GM23338 (cell line): Measurements from ENCODE around the gene CDH23. TPM values are rescaled to one million over a fixed set of nuclear protein-coding genes. Genes with fewer than 3 reads are reported as not detected.

Experiments used
- ATAC-seq: fragments of 200-7000 bp; cut with Tn5 transposase; 3 replicates; pipeline ENCODE4 v1.9.1; 2020
- DNase-seq: peaks from one replicate; pipeline ENCODE4 v3.0.0-alpha.2; 2015; ENCODE audit warnings: low spot score
- H2AFZ ChIP-seq: fragments of 200-600 bp; sonication (generic); 2 replicates; pipeline ENCODE4 v1.8.0; 2016; ENCODE audit warnings: antibody characterized with exemption, mild to moderate bottlenecking, moderate library complexity
- H3F3A ChIP-seq: fragments of 200-600 bp; sonication (generic); replicated peaks from 2 replicates; pipeline ENCODE4 v1.8.0; 2017; ENCODE audit warnings: antibody characterized with exemption, mixed run types, low read depth
- H3K27ac ChIP-seq: fragments of 200-600 bp; sonication (generic); 2 replicates; pipeline ENCODE4 v1.6.1; 2016; ENCODE audit warnings: low read depth
- H3K27me3 ChIP-seq: fragments of 200-600 bp; sonication (generic); 2 replicates; pipeline ENCODE4 v1.8.0; 2016; ENCODE audit warnings: mild to moderate bottlenecking, mixed run types, moderate library complexity; ENCODE audit not compliant: insufficient read depth
- H3K36me3 ChIP-seq: fragments of 200-600 bp; sonication (generic); 2 replicates; pipeline ENCODE4 v1.8.0; 2016; ENCODE audit warnings: mild to moderate bottlenecking; ENCODE audit not compliant: insufficient read depth
- H3K4me1 ChIP-seq: fragments of 200-600 bp; sonication (generic); 2 replicates; pipeline ENCODE4 v1.8.0; 2016; ENCODE audit warnings: mild to moderate bottlenecking, moderate library complexity; ENCODE audit not compliant: insufficient read depth
- H3K4me2 ChIP-seq: fragments of 200-600 bp; sonication (generic); 2 replicates; pipeline ENCODE4 v1.7.1; 2017; ENCODE audit warnings: mixed run types
- H3K4me3 ChIP-seq: fragments of 200-600 bp; sonication (generic); 2 replicates; pipeline ENCODE4 v1.6.1; 2016; ENCODE audit warnings: mixed run types
- H3K79me2 ChIP-seq: fragments of 200-600 bp; sonication (generic); replicated peaks from 2 replicates; pipeline ENCODE4 v1.8.0; 2017; ENCODE audit warnings: mild to moderate bottlenecking; ENCODE audit not compliant: insufficient read depth
- H3K9me2 ChIP-seq: fragments of 200-600 bp; sonication (generic); 2 replicates; pipeline ENCODE4 v1.8.0; 2017; ENCODE audit not compliant: insufficient read depth
- H4K20me1 ChIP-seq: fragments of 200-600 bp; sonication (generic); replicated peaks from 2 replicates; pipeline ENCODE4 v1.8.0; 2017; ENCODE audit warnings: mild to moderate bottlenecking; ENCODE audit not compliant: insufficient read depth
- H3K27ac Mint-ChIP-seq: 2 replicates; pipeline ENCODE4 v1.8.0; 2020; ENCODE audit warnings: inconsistent platforms, mild to moderate bottlenecking, moderate library complexity, mixed read lengths
- H3K27me3 Mint-ChIP-seq: 3 replicates; pipeline ENCODE4 v1.8.0; 2022; ENCODE audit warnings: low read depth, mild to moderate bottlenecking, moderate library complexity, mixed read lengths, inconsistent platforms; ENCODE audit not compliant: insufficient read depth, poor library complexity
- H3K36me3 Mint-ChIP-seq: 3 replicates; pipeline ENCODE4 v1.8.0; 2021; ENCODE audit warnings: low read depth, mild to moderate bottlenecking, inconsistent platforms, moderate library complexity, mixed read lengths
- H3K4me1 Mint-ChIP-seq: 3 replicates; pipeline ENCODE4 v1.8.0; 2020; ENCODE audit warnings: mild to moderate bottlenecking, inconsistent platforms, mixed read lengths
- H3K4me3 Mint-ChIP-seq: 3 replicates; pipeline ENCODE4 v1.8.0; 2021; ENCODE audit warnings: moderate library complexity, mild to moderate bottlenecking, inconsistent platforms, mixed read lengths
- H3K9me3 Mint-ChIP-seq: 3 replicates; pipeline ENCODE4 v1.8.0; 2020; ENCODE audit warnings: moderate library complexity, mild to moderate bottlenecking, inconsistent platforms, mixed read lengths
- CREB1 ChIP-seq: fragments of 250-450 bp; sonication (Bioruptor Pico); IDR thresholded peaks from 2 replicates; pipeline ENCODE4 v1.5.0; 2020; ENCODE audit warnings: low read depth, mild to moderate bottlenecking, moderate library complexity
- EZH2 ChIP-seq: fragments of 200-600 bp; sonication (generic); IDR thresholded peaks from one replicate; pipeline ENCODE4 v1.8.0; 2017; ENCODE audit warnings: antibody characterized with exemption, mild to moderate bottlenecking, low read depth; ENCODE audit not compliant: unreplicated experiment
- EZH2phosphoT487 ChIP-seq: fragments of 200-600 bp; sonication (generic); IDR thresholded peaks from one replicate; pipeline ENCODE4 v1.8.1; 2018; ENCODE audit warnings: antibody characterized with exemption; ENCODE audit not compliant: unreplicated experiment
- JUNB ChIP-seq: IDR thresholded peaks from one replicate; pipeline ENCODE4 v1.6.1; 2016; ENCODE audit warnings: antibody characterized with exemption; ENCODE audit not compliant: unreplicated experiment
- NANOG ChIP-seq: IDR thresholded peaks from 2 replicates; pipeline ENCODE4 v1.6.1; 2016; ENCODE audit warnings: antibody characterized with exemption, borderline replicate concordance
- POLR2AphosphoS5 ChIP-seq: IDR thresholded peaks from 2 replicates; pipeline ENCODE4 v1.6.1; 2016; ENCODE audit warnings: antibody characterized with exemption, low read depth
- STAT1 ChIP-seq: IDR thresholded peaks from one replicate; pipeline ENCODE4 v1.6.1; 2016; ENCODE audit warnings: antibody characterized with exemption; ENCODE audit not compliant: unreplicated experiment
- ZNF114 ChIP-seq: fragments of 250-450 bp; sonication (Bioruptor Pico); IDR thresholded peaks from 2 replicates; pipeline ENCODE4 v1.5.0; 2020; ENCODE audit warnings: mild to moderate bottlenecking, moderate library complexity
- ZNF331 ChIP-seq: fragments of 250-450 bp; sonication (Bioruptor Pico); IDR thresholded peaks from 2 replicates; pipeline ENCODE4 v1.5.0; 2020; ENCODE audit warnings: low read depth, mild to moderate bottlenecking, moderate library complexity
- polyA plus RNA-seq: library from polyadenylated mRNA; unstranded; fragments of >200 nt; fragmentation: Nextera tagmentation; extraction: Ambion mirVana; gene quantifications from 2 replicates; pipeline ENCODE4 v1.2.1, GENCODE V29; 2016
- total RNA-seq: library from RNA; depleted of rRNA; stranded (reverse); fragments of >200 nt; shearing (Covaris generic); gene quantifications from 2 replicates; pipeline ENCODE4 v1.2.3, GENCODE V29; 2014
- TF ChIP-seq, protein P1 (sequence below): IDR thresholded peaks from one replicate; pipeline ENCODE4 v1.6.1; 2018; ENCODE audit warnings: antibody characterized with exemption; ENCODE audit not compliant: unreplicated experiment
- TF ChIP-seq, protein P2 (sequence below), 2 experiments: fragments of 200-600 bp in 1 of 2; sonication (generic) in 1 of 2; conservative IDR thresholded peaks; 2 replicates each; pipeline versions ENCODE4 v1.5.1 to v1.6.1; 2016 to 2017; ENCODE audit warnings: antibody characterized with exemption in 2 of 2, low read depth in 2 of 2, mild to moderate bottlenecking in 2 of 2, moderate library complexity in 1 of 2
- TF ChIP-seq, protein P3 (sequence below): IDR thresholded peaks from 2 replicates; pipeline ENCODE4 v1.6.1; 2016; ENCODE audit warnings: antibody characterized with exemption

CDH23 gene
- total and polyA plus RNA-seq, 2 experiments from 2014 or later: 0.95 to 4.3 TPM

DNA sequence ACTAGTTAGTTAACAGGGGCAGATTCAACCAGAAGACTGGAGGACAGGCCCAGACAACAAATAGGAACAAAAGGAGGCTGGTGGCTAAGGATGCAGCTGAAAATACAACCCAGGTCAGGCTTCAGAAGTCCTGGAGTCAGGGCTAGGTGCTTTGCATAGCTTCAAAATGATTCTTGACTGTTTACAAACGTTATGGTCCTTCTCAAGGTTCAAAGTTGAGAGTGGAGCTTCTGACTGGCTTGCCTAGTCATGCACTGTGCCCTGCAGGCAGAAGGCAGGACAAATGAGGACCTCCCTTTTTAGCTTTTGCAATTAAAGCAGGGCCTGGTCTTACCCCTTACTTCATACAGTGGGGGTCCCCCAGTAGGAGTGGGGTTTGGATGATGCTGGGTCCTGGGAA is 4.4 kb upstream of the CDH23 start (continued):
- TF ChIP-seq ZNF114 (no peak), POLR2AphosphoS5 (no peak), EZH2 (no peak), ZNF331 (CRISPR knock-in tag) (no peak), CREB1 (no peak)
- TF ChIP-seq, protein P1, sequence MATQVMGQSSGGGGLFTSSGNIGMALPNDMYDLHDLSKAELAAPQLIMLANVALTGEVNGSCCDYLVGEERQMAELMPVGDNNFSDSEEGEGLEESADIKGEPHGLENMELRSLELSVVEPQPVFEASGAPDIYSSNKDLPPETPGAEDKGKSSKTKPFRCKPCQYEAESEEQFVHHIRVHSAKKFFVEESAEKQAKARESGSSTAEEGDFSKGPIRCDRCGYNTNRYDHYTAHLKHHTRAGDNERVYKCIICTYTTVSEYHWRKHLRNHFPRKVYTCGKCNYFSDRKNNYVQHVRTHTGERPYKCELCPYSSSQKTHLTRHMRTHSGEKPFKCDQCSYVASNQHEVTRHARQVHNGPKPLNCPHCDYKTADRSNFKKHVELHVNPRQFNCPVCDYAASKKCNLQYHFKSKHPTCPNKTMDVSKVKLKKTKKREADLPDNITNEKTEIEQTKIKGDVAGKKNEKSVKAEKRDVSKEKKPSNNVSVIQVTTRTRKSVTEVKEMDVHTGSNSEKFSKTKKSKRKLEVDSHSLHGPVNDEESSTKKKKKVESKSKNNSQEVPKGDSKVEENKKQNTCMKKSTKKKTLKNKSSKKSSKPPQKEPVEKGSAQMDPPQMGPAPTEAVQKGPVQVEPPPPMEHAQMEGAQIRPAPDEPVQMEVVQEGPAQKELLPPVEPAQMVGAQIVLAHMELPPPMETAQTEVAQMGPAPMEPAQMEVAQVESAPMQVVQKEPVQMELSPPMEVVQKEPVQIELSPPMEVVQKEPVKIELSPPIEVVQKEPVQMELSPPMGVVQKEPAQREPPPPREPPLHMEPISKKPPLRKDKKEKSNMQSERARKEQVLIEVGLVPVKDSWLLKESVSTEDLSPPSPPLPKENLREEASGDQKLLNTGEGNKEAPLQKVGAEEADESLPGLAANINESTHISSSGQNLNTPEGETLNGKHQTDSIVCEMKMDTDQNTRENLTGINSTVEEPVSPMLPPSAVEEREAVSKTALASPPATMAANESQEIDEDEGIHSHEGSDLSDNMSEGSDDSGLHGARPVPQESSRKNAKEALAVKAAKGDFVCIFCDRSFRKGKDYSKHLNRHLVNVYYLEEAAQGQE: no peak
- TF ChIP-seq, protein P2, sequence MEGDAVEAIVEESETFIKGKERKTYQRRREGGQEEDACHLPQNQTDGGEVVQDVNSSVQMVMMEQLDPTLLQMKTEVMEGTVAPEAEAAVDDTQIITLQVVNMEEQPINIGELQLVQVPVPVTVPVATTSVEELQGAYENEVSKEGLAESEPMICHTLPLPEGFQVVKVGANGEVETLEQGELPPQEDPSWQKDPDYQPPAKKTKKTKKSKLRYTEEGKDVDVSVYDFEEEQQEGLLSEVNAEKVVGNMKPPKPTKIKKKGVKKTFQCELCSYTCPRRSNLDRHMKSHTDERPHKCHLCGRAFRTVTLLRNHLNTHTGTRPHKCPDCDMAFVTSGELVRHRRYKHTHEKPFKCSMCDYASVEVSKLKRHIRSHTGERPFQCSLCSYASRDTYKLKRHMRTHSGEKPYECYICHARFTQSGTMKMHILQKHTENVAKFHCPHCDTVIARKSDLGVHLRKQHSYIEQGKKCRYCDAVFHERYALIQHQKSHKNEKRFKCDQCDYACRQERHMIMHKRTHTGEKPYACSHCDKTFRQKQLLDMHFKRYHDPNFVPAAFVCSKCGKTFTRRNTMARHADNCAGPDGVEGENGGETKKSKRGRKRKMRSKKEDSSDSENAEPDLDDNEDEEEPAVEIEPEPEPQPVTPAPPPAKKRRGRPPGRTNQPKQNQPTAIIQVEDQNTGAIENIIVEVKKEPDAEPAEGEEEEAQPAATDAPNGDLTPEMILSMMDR (conservative IDR thresholded peaks at IDR 0.05; ENCODE audit: low read depth in 2 of 2): no peak

DNA sequence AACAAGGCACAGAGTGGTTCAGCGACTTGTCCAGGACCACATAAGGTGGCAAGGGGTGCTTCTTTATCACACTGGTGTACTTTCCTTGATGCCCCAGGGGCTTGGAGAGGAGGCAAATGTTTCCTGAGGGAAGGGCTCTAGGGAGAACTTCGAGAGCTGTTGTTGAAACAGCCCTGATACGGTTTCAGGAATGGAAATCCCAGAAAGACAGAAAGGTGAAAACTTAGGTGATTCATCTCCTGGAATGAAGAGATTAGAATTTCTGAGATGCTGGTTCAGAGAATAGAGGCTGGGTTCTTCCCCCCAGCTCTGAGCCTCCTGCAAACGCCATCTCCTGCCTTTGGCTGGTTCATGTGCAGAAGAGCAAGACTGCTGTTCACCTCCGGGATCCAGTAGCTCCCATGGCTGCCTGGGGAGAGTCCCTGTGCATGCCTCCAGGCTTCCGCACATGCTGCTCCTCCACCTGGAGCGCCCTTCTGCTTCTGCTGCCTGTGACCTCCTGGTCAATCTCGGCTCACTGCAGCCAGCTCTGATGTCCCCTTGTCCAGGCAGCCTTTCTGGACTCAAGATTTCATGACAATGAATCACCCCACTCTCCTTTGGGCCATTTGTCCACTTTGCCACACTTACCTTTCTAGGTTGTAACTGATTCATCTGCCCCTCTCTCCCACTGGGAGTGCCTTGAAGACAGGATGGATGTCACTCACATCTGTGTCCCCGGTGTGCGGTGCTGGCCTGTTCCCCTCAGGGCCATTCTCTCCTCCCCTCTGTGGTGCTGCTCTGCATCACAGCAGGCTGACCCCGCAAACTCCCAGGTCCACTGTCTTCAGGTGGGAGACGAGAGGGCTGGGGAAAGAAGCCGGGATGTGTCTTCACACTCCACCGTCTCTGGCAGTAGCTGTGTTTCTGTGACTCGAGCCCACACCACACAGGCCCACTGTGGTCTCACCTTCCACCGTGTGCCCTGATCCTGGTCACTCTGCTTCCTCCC is 3.6 kb upstream of the CDH23 start:
- H3K27me3 ChIP-seq: peaks cover 24% of the 10 kb centered on the region
- H3K9me3 Mint-ChIP-seq: no peaks in the 10 kb centered on the region
- TF ChIP-seq CREB1 (no peak), NANOG (no peak), EZH2phosphoT487 (no peak), ZNF331 (CRISPR knock-in tag) (no peak), JUNB (no peak), EZH2 (no peak), ZNF114 (no peak), STAT1 (no peak), POLR2AphosphoS5 (no peak)
- TF ChIP-seq, protein P1: no peak
- TF ChIP-seq, protein P3, sequence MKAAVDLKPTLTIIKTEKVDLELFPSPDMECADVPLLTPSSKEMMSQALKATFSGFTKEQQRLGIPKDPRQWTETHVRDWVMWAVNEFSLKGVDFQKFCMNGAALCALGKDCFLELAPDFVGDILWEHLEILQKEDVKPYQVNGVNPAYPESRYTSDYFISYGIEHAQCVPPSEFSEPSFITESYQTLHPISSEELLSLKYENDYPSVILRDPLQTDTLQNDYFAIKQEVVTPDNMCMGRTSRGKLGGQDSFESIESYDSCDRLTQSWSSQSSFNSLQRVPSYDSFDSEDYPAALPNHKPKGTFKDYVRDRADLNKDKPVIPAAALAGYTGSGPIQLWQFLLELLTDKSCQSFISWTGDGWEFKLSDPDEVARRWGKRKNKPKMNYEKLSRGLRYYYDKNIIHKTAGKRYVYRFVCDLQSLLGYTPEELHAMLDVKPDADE: no peak
- TF ChIP-seq, protein P2 (conservative IDR thresholded peaks at IDR 0.05; ENCODE audit: low read depth in 2 of 2): no peak

More for the DNA sequence above, 3.6 kb upstream of the CDH23 start:
- Histone ChIP-seq H4K20me1 (no peaks in the 10 kb centered on the region), H3K36me3 (no peaks in the 10 kb centered on the region), H3K79me2 (no peaks in the 10 kb centered on the region), H3K4me3 (no peak overlapping the region), H2AFZ (no peak overlapping the region), H3F3A (0 out of 2 replicates have a peak, but pooled peaks cover 3% of the 10 kb centered on the region), H3K27ac (no peak overlapping the region), H3K9me2 (no peaks in the 10 kb centered on the region), H3K4me1 (peaks cover 9% of the 10 kb centered on the region), H3K4me2 (no peak overlapping the region)
- Mint-ChIP-seq H3K27me3 (peaks cover 30% of the 10 kb centered on the region), H3K4me1 (peaks cover 9% of the 10 kb centered on the region), H3K36me3 (no peaks in the 10 kb centered on the region), H3K27ac (no peak overlapping the region), H3K4me3 (no peak overlapping the region)
- no peak for DNase-seq
- no peak for ATAC-seq
